Anterior cingulate cortex (tissue), 58 donors: ENCODE measurements around the gene PRSS22.
A peak's percentile ranks its signal among the peaks of the same experiment; 100 is the strongest.

Experiments
- DNase-seq, 58 donors: peaks; one replicate each; lab custom pipeline; 2025; lab: John Stamatoyannopoulos, UW

The PRSS22 gene

GRCh38 chr16:2857451-2858244, at the start of gene PRSS22:
TSS of gene PRSS22 (minus strand) at chr16:2858170. CDS start at chr16:2858104, 66 bp downstream.
- DNase-seq, result no peak

- peak in 33 of 58 donors; percentile 4 to 56 (median 22) for DNase-seq
Measured at GRCh38 chr16:2907084-2907753, 49.2 kb upstream of the PRSS22 start.

- DNase-seq, result no peak
Measured at GRCh38 chr16:2905988-2906387, 48.0 kb upstream of the PRSS22 start.

GRCh38 chr16:2905241-2905987, 47.4 kb upstream of the PRSS22 start:
- peak; percentile 88 to 100 (median 100) for DNase-seq

GRCh38 chr16:2904922-2905240, 46.9 kb upstream of the PRSS22 start:
- DNase-seq, result peak in 13 of 58 donors; percentile 34 to 84 (median 54)

GRCh38 chr16:2904100-2904921, 46.3 kb upstream of the PRSS22 start:
- peak in 57 of 58 donors; percentile 54 to 91 (median 80) for DNase-seq

GRCh38 chr16:2902337-2903130, 44.6 kb upstream of the PRSS22 start:
- no peak for DNase-seq

- peak in 1 of 58 donors; percentile 25 for DNase-seq
Measured at GRCh38 chr16:2900526-2901075, 42.6 kb upstream of the PRSS22 start.

GRCh38 chr16:2899564-2900072, 41.6 kb upstream of the PRSS22 start:
- no peak for DNase-seq

GRCh38 chr16:2898831-2899563, 41.0 kb upstream of the PRSS22 start:
- no peak for DNase-seq

- no peak for DNase-seq
Measured at GRCh38 chr16:2897110-2897509, 39.1 kb upstream of the PRSS22 start.

GRCh38 chr16:2896480-2897010, 38.6 kb upstream of the PRSS22 start:
- DNase-seq, result no peak

GRCh38 chr16:2895813-2896212, 37.8 kb upstream of the PRSS22 start:
- DNase-seq, result no peak

- DNase-seq, result no peak
Measured at GRCh38 chr16:2894231-2894630, 36.3 kb upstream of the PRSS22 start.

GRCh38 chr16:2884041-2884451, 26.1 kb upstream of the PRSS22 start:
- no peak for DNase-seq

- DNase-seq, result peak in 21 of 58 donors; percentile 2 to 57 (median 37)
Measured at GRCh38 chr16:2883458-2883908, 25.5 kb upstream of the PRSS22 start.

GRCh38 chr16:2882650-2883457, 24.9 kb upstream of the PRSS22 start, which contains the start of gene FLYWCH2:
TSS of gene FLYWCH2 (plus strand) at chr16:2883215. CDS start at chr16:2896450, 13,235 bp downstream.
- DNase-seq, result peak; percentile 92 to 100 (median 98)
